NCI-H1694 (cell line): ENCODE results near the gene NEDD4L.
"Not testable (repeated sequence)": the region's sequence is repeated elsewhere in the genome, so short reads cannot be mapped to it uniquely, and the experiment has no call there.

ENCODE experiments used
- DNase-seq: peaks from one replicate; lab custom pipeline; 2025; lab: John Stamatoyannopoulos, UW

NEDD4L gene

GRCh38 chr18:58378411-58379379 is 334.7 kb downstream of the NEDD4L start:
- no peak for DNase-seq

- DNase-seq, result no peak
Observed at GRCh38 chr18:58379443-58379842, 335.4 kb downstream of the NEDD4L start.

GRCh38 chr18:58380113-58380512 is 336.1 kb downstream of the NEDD4L start:
- DNase-seq, result not testable (repeated sequence)

DNA sequence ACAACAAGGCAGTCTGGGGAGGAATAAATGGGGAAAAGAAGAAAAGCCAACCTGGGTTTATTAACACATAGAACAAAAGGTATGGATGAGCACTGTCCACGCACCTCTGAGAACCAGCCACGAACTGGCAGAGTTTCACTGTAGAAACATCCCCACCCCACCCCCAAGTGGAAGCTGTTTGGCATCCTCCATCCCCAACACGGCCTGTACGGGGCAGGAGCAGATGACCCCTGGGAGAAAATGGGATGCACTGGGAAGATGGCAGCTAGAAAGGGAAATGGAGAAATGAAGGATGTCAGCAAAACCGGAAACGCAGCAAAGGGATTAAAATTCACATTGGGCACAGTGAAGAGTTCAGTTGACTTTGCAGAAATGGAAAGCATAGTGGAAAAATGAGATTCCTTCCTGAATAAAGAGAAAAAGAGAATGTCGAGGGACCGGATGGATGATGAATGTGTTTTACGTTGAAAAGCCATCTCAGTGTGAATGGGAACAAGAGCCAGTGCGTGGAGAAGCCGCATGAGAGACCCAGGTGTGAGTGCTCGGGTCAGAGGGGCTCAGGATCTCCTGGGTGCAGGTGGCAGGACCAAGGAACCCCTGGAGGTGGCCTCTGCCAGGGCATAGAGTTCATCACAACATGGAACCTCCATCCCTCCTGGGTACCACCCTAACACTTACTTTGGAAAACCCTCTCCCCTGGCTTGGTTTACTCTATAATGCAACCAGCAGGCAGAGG is 337.8 kb downstream of the NEDD4L start:
- no peak for DNase-seq

DNA sequence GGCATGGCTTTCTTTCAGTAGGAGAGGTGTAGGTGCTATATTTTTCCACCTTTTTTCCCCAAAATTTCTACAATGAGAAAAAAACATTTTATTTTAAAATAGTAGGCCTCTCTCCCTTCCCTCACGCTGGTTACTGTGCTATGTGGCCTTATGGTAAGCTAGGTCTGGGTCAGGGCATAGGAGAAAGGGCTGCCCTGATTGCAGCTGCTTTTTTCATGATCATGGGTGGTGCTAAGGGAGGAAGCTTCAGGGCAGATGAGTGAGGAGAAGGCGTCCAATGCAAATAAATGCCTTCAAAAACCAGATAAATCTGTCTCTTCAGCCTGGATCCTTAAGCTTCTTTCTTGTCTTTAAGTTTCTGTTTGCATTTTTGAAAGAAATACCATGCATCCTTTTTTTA is 338.4 kb downstream of the NEDD4L start:
- no peak for DNase-seq

GRCh38 chr18:58385472-58385871 is 341.4 kb downstream of the NEDD4L start:
- DNase-seq, result no peak

DNA sequence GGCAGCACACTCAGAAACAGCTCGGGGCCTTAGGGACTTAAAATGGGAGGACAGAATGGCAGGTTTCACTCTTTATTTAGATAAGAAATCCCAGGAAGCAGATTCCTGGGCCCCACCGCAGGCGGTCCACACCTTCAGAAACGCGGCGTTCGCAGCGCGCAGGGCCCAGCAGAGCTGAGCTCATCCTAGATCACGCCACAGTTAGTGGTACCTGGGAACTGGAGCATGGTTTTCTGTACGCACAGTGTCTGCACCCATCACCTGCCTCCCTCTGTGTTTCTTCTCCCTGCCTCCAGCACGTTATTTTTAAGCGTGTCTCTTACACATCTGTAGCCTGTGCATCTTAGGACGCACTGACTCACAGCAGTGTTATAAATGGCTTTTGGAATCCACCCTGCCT is 342.8 kb downstream of the NEDD4L start:
- no peak for DNase-seq

DNA sequence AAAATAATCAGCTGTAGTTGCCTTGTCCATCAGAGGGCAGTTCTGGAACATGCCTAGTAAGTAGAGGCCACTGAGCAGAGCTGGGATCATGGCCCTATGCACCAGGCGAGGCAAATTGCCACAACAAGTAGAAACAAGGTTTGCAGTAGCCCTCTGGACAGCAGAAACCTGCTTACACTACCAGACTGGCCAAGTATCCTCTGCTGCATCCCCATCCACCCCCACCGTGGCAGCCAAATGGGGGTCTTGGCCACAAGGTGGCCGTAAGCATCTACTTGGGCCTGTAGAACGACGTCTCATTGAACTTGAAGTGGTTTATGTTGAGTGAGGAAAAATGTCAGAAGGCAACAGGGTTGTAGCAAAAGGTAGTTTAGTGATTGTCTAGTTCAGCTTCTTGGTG is 343.7 kb downstream of the NEDD4L start:
- no peak for DNase-seq

DNA sequence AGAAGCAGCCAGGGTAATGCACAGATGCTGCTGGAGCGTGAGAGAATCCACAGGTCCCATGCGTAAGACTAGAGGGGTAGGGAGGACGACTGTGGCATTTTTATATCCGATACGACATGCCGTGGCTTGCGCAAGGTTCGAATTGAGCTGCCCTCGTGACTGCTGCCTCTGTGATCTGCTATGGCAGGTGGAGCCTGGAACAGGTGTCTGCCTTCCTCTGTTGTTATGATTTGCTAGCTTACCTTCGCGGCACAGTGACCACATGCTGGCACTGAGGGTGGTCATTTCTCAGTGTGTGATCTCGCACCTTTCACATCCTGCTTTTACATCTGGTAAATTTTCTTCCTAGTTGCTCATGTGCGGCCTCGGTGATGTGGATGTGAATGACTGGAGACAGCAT is 344.7 kb downstream of the NEDD4L start:
- DNase-seq, result no peak

DNA sequence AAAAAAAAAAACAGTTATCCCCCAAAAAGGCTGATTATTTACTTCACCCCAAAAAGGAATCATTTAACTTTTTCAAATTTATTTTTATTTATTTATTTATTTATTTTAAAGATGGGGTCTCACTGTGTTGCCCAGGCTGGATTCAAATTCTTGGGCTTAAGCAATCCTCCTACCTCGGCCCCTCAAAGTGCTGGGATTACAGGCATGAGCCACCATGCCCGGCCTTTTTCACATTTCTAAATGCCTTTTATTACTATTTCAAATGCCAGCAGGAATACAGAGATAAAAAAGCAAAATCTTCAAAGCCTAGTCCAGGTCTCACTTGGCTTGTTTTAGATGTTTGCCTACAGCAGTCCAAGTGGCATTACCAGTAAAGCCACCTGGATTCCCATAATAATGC is 345.7 kb downstream of the NEDD4L start:
- DNase-seq, result no peak

GRCh38 chr18:58390399-58390798 is 346.4 kb downstream of the NEDD4L start:
- no peak for DNase-seq

GRCh38 chr18:58391231-58391825 is 347.3 kb downstream of the NEDD4L start:
- no peak for DNase-seq

GRCh38 chr18:58391932-58392323 is 347.9 kb downstream of the NEDD4L start:
- DNase-seq, result no peak

- no peak for DNase-seq
Observed at GRCh38 chr18:58392324-58393000, 348.4 kb downstream of the NEDD4L start.

DNA sequence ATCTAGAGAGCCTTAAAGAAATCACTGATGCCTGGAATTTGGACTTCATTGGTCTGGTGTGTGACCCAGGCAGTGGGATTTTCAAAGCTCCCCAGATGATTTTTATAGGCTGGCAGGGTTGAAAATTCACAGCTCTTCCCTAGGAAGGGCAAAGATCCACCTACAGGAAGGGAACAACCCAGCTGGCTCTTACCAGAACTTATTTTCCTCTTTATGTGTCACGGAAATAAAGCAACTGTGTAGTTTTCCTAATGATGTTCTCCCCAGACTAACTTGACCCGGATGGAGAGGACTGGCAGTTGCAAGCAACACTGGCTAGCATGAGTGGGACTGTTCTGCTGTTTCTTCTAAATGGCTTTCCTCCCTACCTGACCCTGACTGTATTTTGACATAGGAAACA is 349.3 kb downstream of the NEDD4L start:
- DNase-seq, result no peak

DNA sequence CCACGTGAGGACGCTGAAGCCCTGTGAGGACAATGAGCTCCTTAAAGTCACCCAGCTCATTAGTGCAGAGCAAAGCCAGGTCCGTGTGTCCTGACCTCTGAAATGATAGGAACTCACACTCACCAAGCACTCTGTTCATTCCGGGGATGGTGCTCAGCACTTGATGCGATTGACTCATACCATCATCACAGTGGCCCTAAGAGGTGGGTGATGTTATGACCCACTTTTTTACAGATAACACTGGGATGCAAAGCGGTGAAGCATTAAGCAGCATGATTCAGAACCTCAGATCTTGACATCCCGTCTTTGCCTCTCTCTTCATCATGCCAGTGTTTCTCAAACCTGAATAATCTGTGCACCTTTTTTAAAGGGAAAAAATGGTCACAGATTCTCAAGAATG is 350.0 kb downstream of the NEDD4L start:
- no peak for DNase-seq

GRCh38 chr18:58394602-58395425 is 350.8 kb downstream of the NEDD4L start:
- no peak for DNase-seq

- DNase-seq, result no peak
Observed at GRCh38 chr18:58396144-58396543, 352.1 kb downstream of the NEDD4L start.

- no peak for DNase-seq
Observed at GRCh38 chr18:58396966-58397365, 352.9 kb downstream of the NEDD4L start.

- DNase-seq, result no peak
Observed at GRCh38 chr18:58397385-58398132, 353.5 kb downstream of the NEDD4L start.
